ENCODE measurements around the gene RPUSD1.
"Not testable (repeated sequence)": the region's sequence is repeated elsewhere in the genome, so short reads cannot be mapped to it uniquely, and the experiment has no call there.

RPUSD1 gene

GRCh38 chr16:747978-748746 lies 40.0 kb downstream of the RPUSD1 start:
- DNase-seq (ENCODE audit: low spot score) = no peak

- DNase-seq (ENCODE audit: low spot score) = no peak
These were observed 41.5 kb downstream of the RPUSD1 start for GRCh38 chr16:746637-747036.

- DNase-seq (ENCODE audit: low spot score) = no peak
These were observed 42.4 kb downstream of the RPUSD1 start for GRCh38 chr16:745739-746138.

DNA sequence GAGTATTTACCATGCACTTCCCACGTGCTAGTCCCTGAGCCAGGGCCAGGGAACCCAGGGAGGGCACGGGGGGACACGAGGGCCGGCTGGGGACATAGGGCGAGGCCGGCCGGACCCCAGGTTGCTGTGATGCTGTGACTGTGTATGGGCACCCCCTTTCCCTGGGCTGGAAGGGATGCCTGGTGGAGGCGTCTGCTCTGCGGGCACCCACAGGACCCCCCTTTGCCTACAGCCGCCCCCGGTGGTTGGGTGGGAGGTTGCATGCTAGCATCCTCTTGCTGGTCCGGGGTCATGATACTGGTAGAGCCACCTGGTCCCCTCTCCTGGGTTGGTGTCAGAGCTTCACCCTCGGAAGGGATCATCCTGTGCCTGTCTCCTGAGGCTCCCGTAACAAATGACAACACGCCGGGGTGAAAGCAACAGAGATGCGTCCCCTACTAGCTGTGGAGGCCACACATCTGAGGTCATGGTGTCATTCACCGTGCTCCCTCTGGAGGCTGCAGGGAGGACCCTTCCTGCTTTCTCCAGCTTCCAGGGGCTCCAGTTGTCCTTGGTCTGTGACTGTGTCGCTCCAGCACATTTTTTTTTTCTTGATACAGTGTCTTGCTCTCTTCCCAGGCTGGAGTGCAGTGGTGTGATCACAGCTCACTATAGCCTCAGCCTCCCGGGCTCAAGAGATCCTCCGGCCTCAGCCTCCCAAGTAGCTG lies 44.2 kb downstream of the RPUSD1 start:
- DNase-seq (ENCODE audit: low spot score) = no peak

- not testable (repeated sequence) for DNase-seq (ENCODE audit: low spot score)
These were observed 45.3 kb downstream of the RPUSD1 start for GRCh38 chr16:742894-743293.

DNA sequence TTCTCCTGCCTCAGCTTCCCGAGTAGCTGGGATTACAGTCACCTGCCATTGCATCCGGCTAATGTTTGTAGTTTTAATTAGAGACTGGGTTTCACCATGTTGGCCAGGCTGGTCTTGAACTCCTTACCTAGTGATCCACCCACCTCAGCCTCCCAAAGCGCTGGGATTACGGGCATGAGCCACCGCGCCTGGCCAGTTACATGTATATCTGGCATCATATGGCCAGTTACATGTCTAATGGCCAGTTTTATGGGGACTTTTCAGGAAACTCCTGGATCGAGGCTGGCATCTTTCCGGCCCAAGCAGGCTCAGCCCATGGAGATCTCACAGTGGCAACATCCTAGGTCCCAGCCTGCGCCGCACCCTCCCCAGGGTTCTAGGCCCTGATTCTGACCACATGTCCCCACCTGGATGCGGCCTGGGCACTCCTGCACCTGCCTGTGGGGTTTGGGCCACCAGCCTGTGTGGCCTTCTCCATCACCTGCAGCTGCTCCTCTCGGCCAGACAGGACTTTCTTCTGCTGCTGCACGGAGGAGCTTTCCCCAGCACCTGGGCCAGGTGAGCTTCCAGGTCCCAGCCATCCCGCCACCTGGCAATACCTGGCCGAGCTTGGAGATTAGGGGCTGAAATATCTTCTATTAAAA lies 46.1 kb downstream of the RPUSD1 start:
- no peak for DNase-seq (ENCODE audit: low spot score)

DNA sequence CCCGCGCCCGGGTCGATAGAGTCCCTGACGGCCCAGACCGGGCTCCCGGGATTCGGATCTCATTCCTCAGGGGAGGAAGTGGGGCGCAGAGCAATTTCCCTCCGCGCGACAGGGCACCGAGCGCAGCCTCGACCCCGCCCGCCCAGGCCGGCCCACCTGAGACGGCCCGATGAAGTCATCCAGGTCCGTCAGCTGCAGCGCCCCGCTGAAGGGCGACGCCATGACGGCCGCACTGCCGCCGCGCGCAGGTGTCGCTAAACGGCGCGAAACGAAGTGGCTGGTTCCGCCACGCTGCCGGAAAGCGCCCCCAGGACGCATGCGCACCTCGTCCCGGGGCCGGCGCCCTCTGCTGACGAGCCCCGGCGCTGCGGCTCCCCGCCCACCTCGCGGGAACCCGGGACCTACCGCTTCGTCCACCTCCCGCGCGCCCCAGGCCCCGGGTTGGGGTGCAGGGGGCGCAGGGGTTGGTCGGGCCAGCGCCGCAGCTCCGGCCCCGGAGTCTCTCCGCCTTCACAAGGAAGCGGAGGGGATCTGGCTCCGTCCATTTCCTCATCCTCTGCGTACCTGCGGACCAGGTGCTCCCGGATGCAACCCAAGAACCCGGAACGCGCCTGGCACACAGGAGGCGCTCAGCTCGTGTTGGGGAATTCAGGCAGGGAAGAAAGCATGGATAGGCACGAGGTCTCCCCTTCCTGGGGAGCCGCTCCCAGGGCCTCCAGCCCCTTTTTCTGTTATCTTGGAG lies 47.2 kb downstream of the RPUSD1 start, which contains the start of gene CIAO3:
TSS of gene CIAO3 (minus strand) at position 234 of the 742 bp plus-strand sequence. CDS start at position 222, 12 bp downstream.
- DNase-seq (ENCODE audit: low spot score) = no peak

GRCh38 chr16:740459-740763 lies 47.8 kb downstream of the RPUSD1 start:
- DNase-seq (ENCODE audit: low spot score) = no peak

DNA sequence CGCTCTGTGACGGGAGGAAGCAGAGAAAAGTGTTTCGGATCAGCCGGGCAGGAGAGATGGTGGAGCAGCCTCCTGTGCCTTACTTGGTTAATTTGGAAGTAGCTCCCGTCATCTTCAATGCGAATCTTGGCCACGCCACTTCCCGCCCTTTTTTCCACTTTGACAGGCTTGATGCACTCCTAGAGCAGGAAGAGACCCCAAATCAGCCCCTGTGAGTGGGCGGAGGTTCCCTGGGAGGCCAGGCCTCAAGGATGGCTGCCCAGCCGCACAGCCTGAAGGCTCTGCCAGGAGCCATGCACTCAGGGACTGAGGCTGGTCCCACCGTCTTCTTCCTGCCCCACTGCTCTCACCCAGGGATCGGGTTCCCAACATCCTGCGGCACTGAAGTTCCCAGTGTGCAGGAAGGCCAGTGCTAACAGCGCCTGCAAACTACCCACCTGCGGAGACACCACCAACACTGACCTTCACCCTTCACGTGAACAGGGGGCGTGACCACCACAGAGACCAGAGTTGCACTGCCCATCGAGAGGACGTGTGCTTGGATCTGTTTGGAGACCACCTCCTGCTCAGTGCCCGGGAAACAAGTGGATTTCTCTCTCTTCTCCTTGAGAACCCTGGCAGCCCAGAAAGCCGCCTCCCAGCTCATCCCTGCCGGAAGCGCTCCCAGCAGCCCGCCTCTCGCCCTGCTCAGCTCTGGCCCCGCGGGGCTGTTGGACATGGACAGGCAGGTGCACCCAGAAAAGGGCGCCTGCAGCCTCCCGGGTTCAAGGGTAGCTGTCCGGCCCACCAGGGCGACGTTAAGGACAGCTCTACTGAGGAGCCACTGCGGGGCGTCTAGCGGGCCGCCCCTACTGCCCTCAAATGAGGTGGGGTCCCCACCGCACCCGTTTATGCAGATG lies 48.4 kb downstream of the RPUSD1 start:
- DNase-seq (ENCODE audit: low spot score) = no peak

DNA sequence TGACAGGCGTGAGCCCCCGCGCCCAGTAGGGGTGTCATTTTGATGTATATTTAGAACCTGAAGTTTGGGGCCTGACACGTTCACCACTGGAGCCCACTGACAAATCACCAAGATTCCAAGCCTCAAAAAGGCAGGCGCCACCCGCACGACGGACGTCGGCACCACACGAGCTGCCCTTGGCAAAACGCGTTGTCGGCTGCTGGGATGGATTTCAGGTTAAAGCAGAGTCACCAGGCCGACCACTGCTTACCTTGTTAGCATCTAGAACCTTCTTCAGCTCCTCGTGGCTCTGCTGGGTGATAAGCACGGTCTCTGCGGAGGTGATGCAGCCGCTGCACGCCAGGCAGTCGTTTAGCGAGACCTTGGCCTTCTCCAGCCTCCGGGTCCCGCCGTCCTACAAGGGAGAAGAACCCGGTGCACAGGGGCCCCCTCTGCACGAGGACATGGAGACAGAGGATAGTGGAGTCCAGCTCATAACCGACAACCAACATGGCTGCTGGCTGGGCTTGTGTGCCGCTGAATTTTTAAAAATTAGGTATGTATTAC lies 51.2 kb downstream of the RPUSD1 start:
- no peak for DNase-seq (ENCODE audit: low spot score)

GRCh38 chr16:735982-736453 lies 52.2 kb downstream of the RPUSD1 start:
- DNase-seq (ENCODE audit: low spot score) = no peak

GRCh38 chr16:734981-735881 lies 53.0 kb downstream of the RPUSD1 start:
- no peak for DNase-seq (ENCODE audit: low spot score)

Measured in putamen (tissue), 1 donor.